ENCODE measurements around the gene PTPN14.

Gene PTPN14

DNA sequence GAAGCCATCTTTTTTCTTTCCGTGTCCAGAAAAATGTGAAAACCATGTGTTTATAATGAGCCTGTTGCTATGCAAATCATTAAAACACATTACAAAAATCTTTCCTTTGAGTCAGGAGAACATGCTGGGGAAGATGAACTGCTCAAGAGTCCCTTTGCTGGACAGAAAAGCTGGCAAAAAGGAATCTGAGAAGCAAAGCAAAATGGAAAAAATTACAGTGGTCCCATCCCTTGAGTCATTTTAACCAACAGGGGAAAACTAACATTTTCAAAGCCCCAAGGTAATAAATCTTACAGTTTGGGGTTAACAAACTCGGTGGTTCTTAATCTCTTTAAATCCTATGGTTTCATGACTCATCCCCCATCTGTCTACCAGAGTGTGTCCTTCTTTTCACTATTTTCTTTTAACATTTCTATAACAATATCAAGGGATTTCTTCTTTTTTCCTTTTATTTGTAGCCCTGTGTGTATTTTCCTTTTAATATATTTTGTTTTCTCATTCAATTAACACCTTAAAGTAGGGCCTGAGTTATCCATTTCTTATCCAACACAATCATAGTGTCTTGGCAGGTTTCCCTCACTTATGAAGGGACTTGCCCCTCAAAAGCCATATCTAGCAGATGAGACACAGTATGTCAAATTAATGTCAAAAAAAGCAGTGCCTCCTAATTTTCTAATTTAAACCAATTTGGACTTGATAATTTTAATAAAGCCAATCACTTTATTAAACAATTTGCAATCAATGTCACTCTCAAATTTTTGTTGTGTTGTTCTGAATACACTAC, 105.4 kb downstream of the PTPN14 start:
- peak overlapping the region; percentile 94 for H3K27ac ChIP-seq (ENCODE audit: low read depth, low read length)

DNA sequence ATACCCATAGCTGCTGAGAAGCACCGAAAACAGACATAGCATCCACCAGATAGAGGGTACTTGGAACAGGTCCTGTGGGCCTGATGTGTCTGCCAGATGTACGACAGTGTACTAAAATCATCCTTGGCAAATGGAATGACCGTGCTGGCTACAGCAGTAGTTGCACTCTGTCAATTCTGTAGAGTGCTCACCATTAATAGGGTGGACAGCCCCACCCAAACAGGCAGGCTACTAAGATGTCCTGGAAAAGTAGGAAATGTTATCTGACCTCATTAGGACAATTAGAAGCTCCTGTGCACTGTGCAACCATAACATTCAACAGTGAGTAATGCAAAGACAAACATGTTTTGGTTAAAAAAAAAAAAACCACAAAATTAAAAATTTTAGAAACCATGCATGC, 106.2 kb downstream of the PTPN14 start:
- Histone ChIP-seq H3K79me2 (ENCODE audit: control insufficient read depth, insufficient read depth, low read length) (peaks cover 11% of the 10 kb centered on the region), H2BK120ac (ENCODE audit: low read depth, low read length) (no peak overlapping the region), H2BK15ac (replicated peaks; ENCODE audit: low read depth) (peak overlapping the region; percentile 7), H4K5ac (ENCODE audit: low read length) (peak overlapping the region; percentile 76), H4K8ac (ENCODE audit: low read depth, low read length) (no peak overlapping the region), H3K27ac (ENCODE audit: low read depth, low read length) (no peak overlapping the region), H3K4me1 (ENCODE audit: control insufficient read depth, low read depth, low read length) (peaks cover 21% of the 10 kb centered on the region), H2BK5ac (ENCODE audit: low read length) (peak overlapping the region; percentile 7), H3K4ac (ENCODE audit: low read depth, low read length) (peak overlapping the region; percentile 99), H3K4me3 (ENCODE audit: low read length) (no peak overlapping the region), H3K18ac (ENCODE audit: low read length) (peak overlapping the region; percentile 88), H2AK5ac (ENCODE audit: low read length) (peak overlapping the region; percentile 12), H3K79me1 (ENCODE audit: low read length) (peaks cover 5% of the 10 kb centered on the region), H3K4me2 (ENCODE audit: low read length) (no peak overlapping the region), H3K36me3 (ENCODE audit: control insufficient read depth, insufficient read depth, low read length) (no peaks in the 10 kb centered on the region), H3K27me3 (ENCODE audit: insufficient read depth, low read length, poor library complexity) (no peaks in the 10 kb centered on the region), H3K9ac (ENCODE audit: low read length) (no peak overlapping the region), H3K23ac (ENCODE audit: low read length) (no peak overlapping the region), H3K56ac (ENCODE audit: low read length) (peak overlapping the region; percentile 69)
- DNase-seq = no peak
- WGBS (ENCODE audit: extremely low coverage, insufficient coverage, low lambda C conversion rate) = no CpG with 5 or more reads among the region's 3 CpGs

More for the DNA sequence above, 105.4 kb downstream of the PTPN14 start:
- peak overlapping the region; percentile 65 for H3K18ac ChIP-seq (ENCODE audit: low read length)
- H3K23ac ChIP-seq (ENCODE audit: low read length) = no peak overlapping the region
- H2BK5ac ChIP-seq (ENCODE audit: low read length) = peak overlapping the region; percentile 95
- H2BK15ac ChIP-seq (replicated peaks; ENCODE audit: low read depth) = peak overlapping the region; percentile 38
- peak; percentile 74 for DNase-seq
- H2AK5ac ChIP-seq (ENCODE audit: low read length) = peak overlapping the region; percentile 81
- H3K9ac ChIP-seq (ENCODE audit: low read length) = peak overlapping the region; percentile 41
- no peak overlapping the region for H3K4me2 ChIP-seq (ENCODE audit: low read length)
- peaks cover 17% of the 10 kb centered on the region for H3K4me1 ChIP-seq (ENCODE audit: control insufficient read depth, low read depth, low read length)
- H3K27me3 ChIP-seq (ENCODE audit: insufficient read depth, low read length, poor library complexity) = no peaks in the 10 kb centered on the region
- peak overlapping the region; percentile 79 for H3K56ac ChIP-seq (ENCODE audit: low read length)
- WGBS (ENCODE audit: extremely low coverage, insufficient coverage, low lambda C conversion rate) = no CpG with 5 or more reads among the region's 2 CpGs
- peaks cover 11% of the 10 kb centered on the region for H3K79me2 ChIP-seq (ENCODE audit: control insufficient read depth, insufficient read depth, low read length)
- H3K36me3 ChIP-seq (ENCODE audit: control insufficient read depth, insufficient read depth, low read length) = no peaks in the 10 kb centered on the region
- peaks cover 5% of the 10 kb centered on the region for H3K79me1 ChIP-seq (ENCODE audit: low read length)
- peak overlapping the region; percentile 94 for H2BK120ac ChIP-seq (ENCODE audit: low read depth, low read length)
- no peak overlapping the region for H3K4me3 ChIP-seq (ENCODE audit: low read length)
- no peak overlapping the region for H4K8ac ChIP-seq (ENCODE audit: low read depth, low read length)
- peak overlapping the region; percentile 97 for H4K5ac ChIP-seq (ENCODE audit: low read length)
- H3K4ac ChIP-seq (ENCODE audit: low read depth, low read length) = peak overlapping the region; percentile 52

DNA sequence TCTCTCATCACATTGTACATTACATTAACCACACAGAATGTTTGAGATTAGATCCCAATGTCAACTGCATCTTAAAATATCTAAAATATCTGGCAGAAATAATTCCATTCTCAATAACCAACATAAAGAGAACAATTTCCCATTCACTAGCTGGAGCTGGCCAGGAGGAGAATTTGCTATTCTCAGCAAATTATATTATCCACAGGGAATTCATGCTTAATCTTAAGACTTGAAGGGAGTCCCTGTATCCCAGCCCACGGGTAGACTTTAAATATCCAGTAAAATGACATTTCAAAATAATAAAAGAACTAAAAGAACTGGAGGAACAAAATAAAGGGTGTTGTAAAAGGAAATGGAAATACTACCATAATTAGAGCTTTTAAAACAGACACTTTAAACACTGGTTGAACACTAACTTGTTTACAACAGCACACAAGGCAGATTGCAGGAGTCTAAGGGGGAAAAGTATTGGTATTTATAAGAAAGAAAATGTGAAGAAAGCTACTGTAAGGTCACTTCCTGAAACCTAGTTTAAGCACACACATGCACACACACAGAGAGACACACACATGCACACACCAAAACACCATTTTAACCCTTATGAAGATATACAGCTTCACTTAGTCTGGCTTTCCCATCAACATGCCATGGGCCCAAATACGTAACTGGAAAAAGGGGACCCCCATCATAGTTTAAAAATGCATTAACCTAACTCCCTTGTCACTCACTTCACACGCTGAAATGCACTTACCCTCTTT, 107.0 kb downstream of the PTPN14 start:
- Histone ChIP-seq H2BK15ac (replicated peaks; ENCODE audit: low read depth) (peak overlapping the region; percentile 99), H2BK5ac (ENCODE audit: low read length) (peak overlapping the region; percentile 7), H3K56ac (ENCODE audit: low read length) (peak overlapping the region; percentile 74), H3K4ac (ENCODE audit: low read depth, low read length) (peak overlapping the region; percentile 99), H3K79me2 (ENCODE audit: control insufficient read depth, insufficient read depth, low read length) (peaks cover 12% of the 10 kb centered on the region), H3K27ac (ENCODE audit: low read depth, low read length) (no peak overlapping the region), H3K4me2 (ENCODE audit: low read length) (no peak overlapping the region), H3K36me3 (ENCODE audit: control insufficient read depth, insufficient read depth, low read length) (no peaks in the 10 kb centered on the region), H2AK5ac (ENCODE audit: low read length) (peak overlapping the region; percentile 54), H2BK120ac (ENCODE audit: low read depth, low read length) (no peak overlapping the region), H4K8ac (ENCODE audit: low read depth, low read length) (no peak overlapping the region), H3K23ac (ENCODE audit: low read length) (no peak overlapping the region), H4K5ac (ENCODE audit: low read length) (no peak overlapping the region), H3K4me3 (ENCODE audit: low read length) (no peak overlapping the region), H3K27me3 (ENCODE audit: insufficient read depth, low read length, poor library complexity) (no peaks in the 10 kb centered on the region), H3K79me1 (ENCODE audit: low read length) (peaks cover 5% of the 10 kb centered on the region), H3K18ac (ENCODE audit: low read length) (peak overlapping the region; percentile 88), H3K9ac (ENCODE audit: low read length) (peak overlapping the region; percentile 9), H3K4me1 (ENCODE audit: control insufficient read depth, low read depth, low read length) (peaks cover 28% of the 10 kb centered on the region)
- no peak for DNase-seq
- WGBS (ENCODE audit: extremely low coverage, insufficient coverage, low lambda C conversion rate) = no CpG with 5 or more reads among the region's 3 CpGs

DNA sequence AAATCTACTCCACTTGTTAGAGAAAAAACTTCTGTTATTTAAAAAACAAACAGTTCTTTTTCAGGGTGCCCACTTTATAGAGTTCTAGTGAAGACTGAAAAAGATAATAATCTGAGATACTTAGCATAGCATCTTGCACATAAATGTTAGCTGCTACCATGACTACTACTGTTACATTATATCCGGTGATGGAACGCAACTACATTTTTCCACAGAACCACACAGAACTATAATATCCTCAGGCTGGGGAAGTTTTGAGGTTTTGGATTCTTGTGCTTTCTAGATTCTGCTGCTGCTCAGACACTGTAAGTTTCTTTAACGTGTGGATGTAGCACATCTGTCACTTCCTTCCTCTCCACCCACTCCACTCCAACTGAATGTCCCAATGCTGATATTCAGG, 110.3 kb downstream of the PTPN14 start:
- Histone ChIP-seq H3K56ac (ENCODE audit: low read length) (peak overlapping the region; percentile 39), H4K5ac (ENCODE audit: low read length) (no peak overlapping the region), H3K18ac (ENCODE audit: low read length) (peak overlapping the region; percentile 75), H4K8ac (ENCODE audit: low read depth, low read length) (no peak overlapping the region), H3K4me2 (ENCODE audit: low read length) (no peak overlapping the region), H3K4ac (ENCODE audit: low read depth, low read length) (no peak overlapping the region), H3K79me1 (ENCODE audit: low read length) (peaks cover 5% of the 10 kb centered on the region), H3K9ac (ENCODE audit: low read length) (no peak overlapping the region), H2BK120ac (ENCODE audit: low read depth, low read length) (no peak overlapping the region), H3K79me2 (ENCODE audit: control insufficient read depth, insufficient read depth, low read length) (peaks cover 19% of the 10 kb centered on the region), H3K23ac (ENCODE audit: low read length) (no peak overlapping the region), H2AK5ac (ENCODE audit: low read length) (no peak overlapping the region), H2BK15ac (replicated peaks; ENCODE audit: low read depth) (peak overlapping the region; percentile 100), H3K4me3 (ENCODE audit: low read length) (no peak overlapping the region), H3K4me1 (ENCODE audit: control insufficient read depth, low read depth, low read length) (peaks cover 28% of the 10 kb centered on the region), H3K27me3 (ENCODE audit: insufficient read depth, low read length, poor library complexity) (no peaks in the 10 kb centered on the region), H3K36me3 (ENCODE audit: control insufficient read depth, insufficient read depth, low read length) (no peaks in the 10 kb centered on the region), H3K27ac (ENCODE audit: low read depth, low read length) (peak overlapping the region; percentile 69), H2BK5ac (ENCODE audit: low read length) (peak overlapping the region; percentile 11)
- no CpG with 5 or more reads among the region's 3 CpGs for WGBS (ENCODE audit: extremely low coverage, insufficient coverage, low lambda C conversion rate)
- DNase-seq = no peak

DNA sequence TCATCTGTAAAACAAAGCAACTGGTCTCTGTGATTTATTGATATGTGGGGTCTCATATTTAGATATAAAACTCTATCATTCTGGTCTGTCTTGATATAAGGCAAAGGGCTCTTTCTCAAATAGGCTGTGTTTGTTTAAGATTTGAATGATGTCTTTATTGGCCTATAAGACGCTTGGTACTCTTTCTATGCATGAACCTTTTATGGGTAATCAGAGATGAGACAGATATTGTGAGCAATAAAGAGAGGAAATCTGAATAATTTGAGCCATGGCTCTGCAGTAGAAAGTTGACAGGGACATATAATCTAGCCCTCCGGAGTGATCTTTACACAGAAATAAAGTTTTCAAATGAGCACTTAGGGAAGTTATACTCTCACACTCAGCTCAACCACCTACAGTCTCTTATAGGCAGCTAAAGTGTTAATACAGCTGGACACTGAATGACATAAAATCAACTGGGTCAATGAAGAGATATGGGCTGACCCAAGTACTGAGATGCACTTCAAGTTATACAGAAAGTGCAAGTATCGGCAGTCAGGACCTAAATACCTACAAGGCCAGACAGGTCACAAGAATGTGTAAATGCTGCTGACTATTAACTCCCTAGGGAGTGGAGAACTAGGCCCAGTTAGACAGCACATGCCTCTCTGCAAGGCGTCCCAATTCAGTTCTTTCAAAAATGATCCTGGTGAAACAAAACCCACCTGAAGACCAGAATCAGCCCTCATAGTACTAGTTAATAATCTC, 111.0 kb downstream of the PTPN14 start:
- Histone ChIP-seq H3K18ac (ENCODE audit: low read length) (peak overlapping the region; percentile 75), H3K4ac (ENCODE audit: low read depth, low read length) (no peak overlapping the region), H4K8ac (ENCODE audit: low read depth, low read length) (no peak overlapping the region), H3K4me2 (ENCODE audit: low read length) (no peak overlapping the region), H3K36me3 (ENCODE audit: control insufficient read depth, insufficient read depth, low read length) (no peaks in the 10 kb centered on the region), H3K79me2 (ENCODE audit: control insufficient read depth, insufficient read depth, low read length) (peaks cover 20% of the 10 kb centered on the region), H2BK15ac (replicated peaks; ENCODE audit: low read depth) (no peak overlapping the region), H2AK5ac (ENCODE audit: low read length) (no peak overlapping the region), H3K23ac (ENCODE audit: low read length) (no peak overlapping the region), H3K4me3 (ENCODE audit: low read length) (no peak overlapping the region), H3K79me1 (ENCODE audit: low read length) (peaks cover 5% of the 10 kb centered on the region), H3K27me3 (ENCODE audit: insufficient read depth, low read length, poor library complexity) (no peaks in the 10 kb centered on the region), H3K27ac (ENCODE audit: low read depth, low read length) (peak overlapping the region; percentile 69), H4K5ac (ENCODE audit: low read length) (no peak overlapping the region), H2BK120ac (ENCODE audit: low read depth, low read length) (peak overlapping the region; percentile 73), H3K56ac (ENCODE audit: low read length) (peak overlapping the region; percentile 46), H3K9ac (ENCODE audit: low read length) (no peak overlapping the region), H3K4me1 (ENCODE audit: control insufficient read depth, low read depth, low read length) (peaks cover 24% of the 10 kb centered on the region), H2BK5ac (ENCODE audit: low read length) (peak overlapping the region; percentile 3)
- WGBS (ENCODE audit: extremely low coverage, insufficient coverage, low lambda C conversion rate) = no CpG with 5 or more reads among the region's 4 CpGs
- peak; percentile 93 for DNase-seq
